NCI-H1105 treated with DMSO at 0.1 percent for 48 hours (cell line): Measurements from ENCODE around the gene PAGE4.

ENCODE experiments used
- DNase-seq: peaks from one replicate; lab custom pipeline; 2025; lab: John Stamatoyannopoulos, UW

Gene PAGE4

DNA sequence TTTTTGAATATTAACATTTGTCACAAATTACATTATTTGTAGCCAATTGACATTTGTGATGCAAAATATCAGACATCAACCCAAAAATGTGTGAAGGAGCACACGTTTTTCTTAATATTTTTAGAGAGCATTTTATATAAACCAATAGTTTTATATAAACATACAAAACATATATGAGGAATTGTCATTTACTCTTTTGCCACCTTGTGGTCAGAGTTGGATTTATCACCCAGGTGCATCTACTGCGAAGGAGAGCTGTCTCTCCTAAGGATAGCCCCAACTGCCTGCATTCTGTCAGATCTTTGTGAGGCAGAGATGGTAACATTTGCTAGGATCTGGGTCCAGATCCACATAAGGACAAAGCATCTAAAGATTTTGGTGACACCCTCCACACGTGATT is 47.6 kb downstream of the PAGE4 start:
- DNase-seq, result peak; percentile 27

DNA sequence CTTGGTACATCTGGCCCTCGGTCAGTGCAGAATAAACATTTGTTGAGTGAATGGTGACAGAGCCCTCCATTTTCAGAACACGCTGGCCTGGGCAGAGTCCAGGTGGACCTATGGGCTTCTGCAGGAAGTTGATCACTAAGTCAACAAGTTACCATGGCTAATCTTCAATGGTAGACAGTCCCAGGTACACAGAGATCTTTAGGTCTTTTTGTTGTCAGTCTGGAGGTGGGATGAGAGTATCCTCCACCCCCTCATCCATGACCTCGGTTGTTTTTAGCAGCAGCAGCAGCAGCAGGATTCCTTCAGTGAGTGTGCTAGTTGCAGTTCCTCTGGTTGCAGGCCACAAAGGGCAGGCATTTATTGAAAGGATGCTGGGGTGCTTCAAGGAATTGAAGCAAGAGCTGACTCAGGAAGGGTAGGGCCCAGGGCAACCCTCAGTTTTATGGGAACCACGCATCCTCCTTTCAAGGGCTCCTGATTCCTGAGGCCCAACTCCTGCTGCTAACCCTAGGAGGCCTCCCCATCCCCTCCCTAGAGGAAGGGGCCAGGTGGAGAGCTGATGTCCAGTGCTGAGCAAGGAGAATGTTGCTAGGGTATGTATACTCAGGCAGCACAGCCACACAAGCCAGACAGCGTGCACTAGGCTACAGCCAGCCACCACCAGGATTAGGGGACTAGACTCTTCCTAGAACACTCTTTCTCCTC is 48.4 kb downstream of the PAGE4 start:
- no peak for DNase-seq

DNA sequence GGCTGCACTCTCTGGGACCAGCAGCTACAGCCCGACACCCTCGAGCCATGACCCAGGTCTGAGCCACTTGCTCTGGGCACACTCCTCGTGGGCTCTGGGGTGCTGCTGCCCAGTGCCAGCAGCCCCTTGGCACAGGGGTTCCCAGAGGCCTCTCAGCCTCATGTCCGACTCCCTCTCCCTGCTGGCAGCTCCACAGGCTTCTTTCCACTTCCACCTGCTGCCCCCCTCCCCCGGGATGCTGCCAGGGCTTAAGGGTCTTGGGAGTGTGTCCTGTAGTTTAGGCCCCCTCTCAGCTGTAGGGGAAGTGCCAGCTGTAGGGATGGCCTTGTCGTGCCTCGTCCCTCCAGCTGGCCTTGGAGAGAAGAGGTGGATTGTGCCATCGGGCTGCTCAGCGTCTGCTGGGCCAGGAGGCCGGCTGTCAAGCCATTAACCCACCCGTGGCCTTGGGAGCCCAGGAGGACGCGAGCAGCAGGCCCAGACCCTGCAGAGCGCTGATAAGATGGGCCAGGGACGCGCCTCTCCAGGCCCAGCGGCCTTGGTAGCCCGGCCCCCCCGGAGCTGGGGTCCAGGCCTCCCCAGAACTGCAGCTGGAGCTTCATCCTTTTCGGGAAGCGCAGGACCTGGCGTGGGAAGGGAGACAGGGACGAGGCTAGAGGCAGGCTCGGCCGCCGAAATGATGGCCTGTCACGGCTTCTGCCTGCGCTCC is 49.2 kb downstream of the PAGE4 start:
- DNase-seq, result no peak

GRCh38 chrX:49878834-49879655 is 49.9 kb downstream of the PAGE4 start, which contains the start of gene USP27X:
Gene USP27X, plus strand, starts transcription at chrX:49879484. Its CDS starts 824 bp downstream, at chrX:49880308.
- peak; percentile 59 for DNase-seq

- no peak for DNase-seq
These were observed 50.7 kb downstream of the PAGE4 start for GRCh38 chrX:49879656-49880277.

- DNase-seq, result no peak
These were observed 51.6 kb downstream of the PAGE4 start for GRCh38 chrX:49880668-49881067.
